ENCODE data around the gene HIVEP3.

- TF ChIP-seq, protein P1, sequence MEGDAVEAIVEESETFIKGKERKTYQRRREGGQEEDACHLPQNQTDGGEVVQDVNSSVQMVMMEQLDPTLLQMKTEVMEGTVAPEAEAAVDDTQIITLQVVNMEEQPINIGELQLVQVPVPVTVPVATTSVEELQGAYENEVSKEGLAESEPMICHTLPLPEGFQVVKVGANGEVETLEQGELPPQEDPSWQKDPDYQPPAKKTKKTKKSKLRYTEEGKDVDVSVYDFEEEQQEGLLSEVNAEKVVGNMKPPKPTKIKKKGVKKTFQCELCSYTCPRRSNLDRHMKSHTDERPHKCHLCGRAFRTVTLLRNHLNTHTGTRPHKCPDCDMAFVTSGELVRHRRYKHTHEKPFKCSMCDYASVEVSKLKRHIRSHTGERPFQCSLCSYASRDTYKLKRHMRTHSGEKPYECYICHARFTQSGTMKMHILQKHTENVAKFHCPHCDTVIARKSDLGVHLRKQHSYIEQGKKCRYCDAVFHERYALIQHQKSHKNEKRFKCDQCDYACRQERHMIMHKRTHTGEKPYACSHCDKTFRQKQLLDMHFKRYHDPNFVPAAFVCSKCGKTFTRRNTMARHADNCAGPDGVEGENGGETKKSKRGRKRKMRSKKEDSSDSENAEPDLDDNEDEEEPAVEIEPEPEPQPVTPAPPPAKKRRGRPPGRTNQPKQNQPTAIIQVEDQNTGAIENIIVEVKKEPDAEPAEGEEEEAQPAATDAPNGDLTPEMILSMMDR (IDR thresholded peaks at IDR 0.05): no peak
- no peak for TF ChIP-seq POLR2A (IDR thresholded peaks at IDR 0.05)
These were observed 191.6 kb downstream of the HIVEP3 start for GRCh38 chr1:41726899-41727748.
